HT1080 (cell line): ENCODE data around the gene TFAP2D. TPM values are rescaled to one million over a fixed set of nuclear protein-coding genes. Genes with fewer than 3 reads are reported as not detected.

Source experiments
- DNase-seq: peaks from one replicate; pipeline ENCODE4 v3.0.0-alpha.2; 2015; ENCODE audit warnings: low read depth
- total RNA-seq: library from RNA; depleted of rRNA; stranded (reverse); fragments of >200 nt; shearing (Covaris generic); gene quantifications from 2 replicates; pipeline ENCODE4 v1.2.3, GENCODE V29; 2014; rRNA removed

Gene TFAP2D
- total RNA-seq, 1 experiment from 2014 or later: not detected

- no peak for DNase-seq
These were observed 104.7 kb downstream of the TFAP2D start for GRCh38 chr6:50818020-50818419.

DNA sequence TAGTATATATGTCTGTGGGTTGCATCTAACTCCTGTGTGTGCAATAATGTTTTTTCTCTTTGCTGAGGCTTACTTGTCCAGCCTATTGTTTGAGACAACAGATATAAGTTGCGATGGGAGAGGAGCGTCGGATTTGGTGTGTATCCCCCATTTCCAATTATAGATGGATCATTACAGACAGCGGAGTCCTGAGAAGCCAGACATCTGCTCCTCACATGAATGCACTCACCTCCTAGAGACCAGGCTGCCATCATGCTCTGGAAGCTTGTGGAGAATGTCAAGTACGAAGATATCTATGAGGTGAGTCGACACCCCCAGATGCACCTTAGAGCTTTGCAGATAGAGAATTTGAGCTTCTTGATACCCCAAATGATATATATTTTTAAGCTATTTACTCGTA is 105.3 kb downstream of the TFAP2D start, which contains the start of gene TFAP2B:
TFAP2B (plus strand) TSS at position 199 of the 400 bp plus-strand sequence; CDS start at position 220, 21 bp downstream.
- DNase-seq: no peak

- no peak for DNase-seq
These were observed 106.2 kb downstream of the TFAP2D start for GRCh38 chr6:50819466-50819903.

DNA sequence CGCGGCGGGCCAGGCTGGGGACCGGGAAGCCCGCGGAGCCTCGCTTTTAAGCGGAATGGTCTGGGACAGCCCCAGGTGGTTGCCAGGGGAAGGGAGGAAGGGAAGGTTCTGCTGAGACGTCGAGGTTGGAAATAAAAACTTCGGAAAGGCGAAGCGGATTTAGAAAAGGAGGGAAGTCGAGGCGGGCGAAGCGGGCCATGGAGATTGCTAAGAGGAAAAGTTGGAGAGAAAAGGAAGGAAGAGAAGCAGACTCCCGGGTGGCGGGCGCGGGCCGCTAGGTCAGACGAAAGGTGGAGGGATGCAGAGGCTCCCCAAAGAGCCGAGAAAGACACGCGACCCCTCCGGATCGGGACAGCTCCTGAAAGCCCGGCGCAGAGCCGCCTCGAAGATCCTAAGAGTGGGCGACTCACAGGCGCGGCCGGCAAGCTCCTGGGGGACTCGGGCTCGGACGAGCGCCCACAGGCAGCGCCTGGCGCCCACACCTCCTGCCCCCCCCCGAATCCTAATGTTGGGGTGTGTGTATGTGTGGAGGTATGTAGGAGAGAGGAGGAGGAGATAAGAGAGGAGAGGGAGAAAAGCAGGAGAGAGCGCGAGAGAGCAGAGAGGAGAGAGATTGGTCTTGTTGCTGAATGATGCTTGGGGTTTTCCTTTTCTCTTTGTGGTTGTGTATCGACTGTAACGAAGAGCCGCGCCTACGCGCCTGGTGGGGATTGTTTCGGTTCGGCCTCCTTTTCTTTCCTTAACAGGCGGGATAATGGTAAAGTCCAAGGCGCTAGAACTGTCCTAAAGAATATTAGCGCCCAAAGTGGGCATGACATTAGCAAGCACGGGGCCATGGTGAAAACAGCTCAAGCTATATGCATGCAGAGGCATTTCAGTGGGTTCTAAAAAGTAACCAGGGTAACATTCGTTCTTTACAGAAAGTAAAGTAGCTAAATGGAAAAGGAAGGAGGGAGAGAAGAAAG is 106.9 kb downstream of the TFAP2D start:
- DNase-seq: no peak

DNA sequence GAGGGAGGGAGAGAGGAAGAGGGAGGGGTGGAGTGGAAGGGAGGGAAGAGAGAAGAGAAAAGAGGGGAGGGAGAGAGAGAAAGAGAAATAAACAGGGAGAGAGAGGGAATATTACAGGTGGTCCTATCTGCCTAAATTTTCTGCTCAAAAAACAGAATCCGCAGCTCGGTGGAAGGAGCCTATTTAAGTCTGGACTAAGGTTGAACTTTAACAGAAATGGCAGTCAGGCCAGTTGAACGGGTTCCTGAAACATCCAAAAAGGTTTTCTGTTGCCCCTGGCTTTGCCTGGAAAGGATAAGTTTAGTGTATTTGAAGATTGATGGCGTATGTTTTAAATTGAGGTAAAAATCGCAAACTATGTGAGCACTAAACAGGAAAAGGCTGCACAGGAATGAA is 107.5 kb downstream of the TFAP2D start:
- DNase-seq: no peak

DNA sequence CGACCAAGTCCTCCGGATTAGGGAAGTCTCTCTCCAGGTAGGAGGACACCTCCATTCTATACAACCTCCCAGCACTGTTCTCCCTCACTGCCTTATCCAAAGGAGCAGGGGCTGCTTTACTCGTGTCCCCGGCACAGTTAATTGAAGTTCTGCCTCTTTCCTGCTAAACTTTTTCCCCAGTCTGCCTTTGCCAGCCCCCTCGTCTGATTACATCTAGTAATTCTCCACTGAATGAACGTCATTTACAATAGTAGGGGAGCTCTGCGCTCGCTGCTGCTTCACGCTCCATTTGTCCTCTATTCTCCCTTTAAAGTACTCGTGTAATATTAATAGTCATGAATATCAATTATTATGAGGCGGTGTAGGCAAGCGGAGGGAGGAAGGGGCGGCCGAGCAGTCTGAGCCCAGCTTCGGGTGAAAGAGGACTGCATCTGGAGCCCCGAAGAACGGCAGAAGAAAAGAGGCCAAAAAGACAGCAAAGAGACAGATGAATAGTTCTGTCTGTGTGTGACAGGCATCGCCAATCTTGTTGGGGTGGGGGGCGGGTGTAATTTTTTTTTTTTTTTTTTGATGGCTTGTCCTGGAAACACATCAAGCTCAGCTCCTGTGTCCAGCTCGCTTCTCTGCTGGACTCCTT is 108.2 kb downstream of the TFAP2D start:
- DNase-seq: no peak

GRCh38 chr6:50822078-50822476 is 108.8 kb downstream of the TFAP2D start:
- DNase-seq: no peak

Other genes starting within 250 kb of the TFAP2D start
- gene TFAP2B, start 105.3 kb downstream of the TFAP2D start, total RNA-seq: not detected in 2 replicates